Hepatocyte (in vitro differentiated cells): Measurements from ENCODE around the gene RAB11FIP4. TPM values are rescaled to one million over a fixed set of nuclear protein-coding genes. Genes with fewer than 3 reads are reported as not detected.

ENCODE experiments used
- DNase-seq: peaks from one replicate; pipeline ENCODE4 v3.0.0-alpha.2; 2016; ENCODE audit warnings: low spot score
- H2AFZ ChIP-seq: fragments of 200-600 bp; sonication (generic); 2 replicates; pipeline ENCODE4 v1.6.0; 2016; ENCODE audit warnings: antibody characterized with exemption, mild to moderate bottlenecking
- H3K27ac ChIP-seq: fragments of 200-600 bp; sonication (generic); 2 replicates; pipeline ENCODE4 v1.5.1; 2016; ENCODE audit warnings: mild to moderate bottlenecking
- H3K27me3 ChIP-seq: fragments of 200-600 bp; sonication (generic); 2 replicates; pipeline ENCODE4 v1.6.1; 2016
- H3K36me3 ChIP-seq: fragments of 200-600 bp; sonication (generic); replicated peaks from 2 replicates; pipeline ENCODE4 v1.5.1; 2016; ENCODE audit warnings: low read depth; ENCODE audit not compliant: insufficient read depth
- H3K4me1 ChIP-seq: fragments of 200-600 bp; sonication (generic); 2 replicates; pipeline ENCODE4 v1.5.1; 2016; ENCODE audit warnings: mild to moderate bottlenecking, moderate library complexity; ENCODE audit not compliant: insufficient read depth
- H3K4me2 ChIP-seq: fragments of 200-600 bp; sonication (generic); 2 replicates; pipeline ENCODE4 v1.6.0; 2016
- H3K4me3 ChIP-seq: fragments of 200-600 bp; sonication (generic); 2 replicates; pipeline ENCODE4 v1.5.1; 2016; ENCODE audit warnings: mild to moderate bottlenecking
- H3K79me2 ChIP-seq: fragments of 200-600 bp; sonication (generic); 2 replicates; pipeline ENCODE4 v1.6.0; 2017; ENCODE audit warnings: mild to moderate bottlenecking
- H3K9me2 ChIP-seq: fragments of 200-600 bp; sonication (generic); replicated peaks from 2 replicates; pipeline ENCODE4 v1.6.0; 2017; ENCODE audit warnings: mild to moderate bottlenecking; ENCODE audit not compliant: insufficient read depth
- H3K9me3 ChIP-seq: fragments of 200-600 bp; sonication (generic); 2 replicates; pipeline ENCODE4 v1.5.1; 2016; ENCODE audit warnings: low read depth, mild to moderate bottlenecking
- H4K20me1 ChIP-seq: fragments of 200-600 bp; sonication (generic); 2 replicates; pipeline ENCODE4 v1.6.0; 2016; ENCODE audit warnings: mild to moderate bottlenecking; ENCODE audit not compliant: insufficient read depth, poor library complexity, severe bottlenecking
- EZH2 ChIP-seq: fragments of 200-600 bp; sonication (generic); IDR thresholded peaks from 2 replicates; pipeline ENCODE4 v1.6.1; 2016; ENCODE audit warnings: antibody characterized with exemption, mild to moderate bottlenecking, borderline replicate concordance
- EZH2phosphoT487 ChIP-seq: fragments of 200-600 bp; sonication (generic); IDR thresholded peaks from one replicate; pipeline ENCODE4 v1.6.1; 2018; ENCODE audit warnings: antibody characterized with exemption, mild to moderate bottlenecking, low read depth, moderate library complexity; ENCODE audit not compliant: unreplicated experiment, severe bottlenecking
- WGBS: methylation state at CpG from one replicate; pipeline ENCODE4 v1.1.6; 2016; ENCODE audit warnings: low lambda C conversion rate; ENCODE audit errors: missing lambda C conversion rate; 5-methylcytosine and 5-hydroxymethylcytosine counted together
- polyA plus RNA-seq: library from polyadenylated mRNA; unstranded; fragments of >200 nt; fragmentation: Nextera tagmentation; extraction: Ambion mirVana; gene quantifications from 2 replicates; pipeline ENCODE4 v1.2.1, GENCODE V29; 2016
- total RNA-seq: library from RNA; depleted of rRNA; stranded (reverse); fragments of >200 nt; gene quantifications from 2 replicates; pipeline ENCODE4 v1.2.3, GENCODE V29; 2014
- TF ChIP-seq, protein P1 (sequence below): fragments of 200-600 bp; sonication (generic); IDR thresholded peaks from 2 replicates; pipeline ENCODE4 v1.5.1; 2016; ENCODE audit warnings: antibody characterized with exemption, mild to moderate bottlenecking; ENCODE audit not compliant: poor library complexity

RAB11FIP4 gene
- total and polyA plus RNA-seq, 2 experiments from 2014 or later, result 25.8 to 35.6 TPM

DNA sequence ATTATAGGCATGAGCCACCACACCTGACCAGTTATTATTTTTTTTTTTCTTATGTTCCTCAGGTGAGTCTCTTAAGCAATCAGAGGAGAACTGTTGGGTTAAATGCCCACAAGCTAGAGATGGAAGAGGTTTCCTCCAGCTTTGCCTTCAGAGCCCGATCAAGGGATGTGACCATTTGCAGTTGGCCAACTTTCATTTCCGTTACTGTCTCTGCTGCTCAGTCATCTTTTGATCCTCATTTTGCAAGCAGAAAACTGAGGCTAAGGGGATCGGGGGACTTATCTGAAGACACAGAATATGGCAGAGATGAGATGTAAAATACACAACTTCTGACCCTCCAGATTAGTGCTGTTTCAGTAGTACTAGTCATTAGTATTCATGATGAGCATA is 188.8 kb downstream of the RAB11FIP4 start:
- no peak for TF ChIP-seq EZH2
- TF ChIP-seq EZH2phosphoT487, result no peak
- TF ChIP-seq, protein P1, sequence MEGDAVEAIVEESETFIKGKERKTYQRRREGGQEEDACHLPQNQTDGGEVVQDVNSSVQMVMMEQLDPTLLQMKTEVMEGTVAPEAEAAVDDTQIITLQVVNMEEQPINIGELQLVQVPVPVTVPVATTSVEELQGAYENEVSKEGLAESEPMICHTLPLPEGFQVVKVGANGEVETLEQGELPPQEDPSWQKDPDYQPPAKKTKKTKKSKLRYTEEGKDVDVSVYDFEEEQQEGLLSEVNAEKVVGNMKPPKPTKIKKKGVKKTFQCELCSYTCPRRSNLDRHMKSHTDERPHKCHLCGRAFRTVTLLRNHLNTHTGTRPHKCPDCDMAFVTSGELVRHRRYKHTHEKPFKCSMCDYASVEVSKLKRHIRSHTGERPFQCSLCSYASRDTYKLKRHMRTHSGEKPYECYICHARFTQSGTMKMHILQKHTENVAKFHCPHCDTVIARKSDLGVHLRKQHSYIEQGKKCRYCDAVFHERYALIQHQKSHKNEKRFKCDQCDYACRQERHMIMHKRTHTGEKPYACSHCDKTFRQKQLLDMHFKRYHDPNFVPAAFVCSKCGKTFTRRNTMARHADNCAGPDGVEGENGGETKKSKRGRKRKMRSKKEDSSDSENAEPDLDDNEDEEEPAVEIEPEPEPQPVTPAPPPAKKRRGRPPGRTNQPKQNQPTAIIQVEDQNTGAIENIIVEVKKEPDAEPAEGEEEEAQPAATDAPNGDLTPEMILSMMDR, result no peak
- H3K36me3 ChIP-seq, result no peaks in the 10 kb centered on the region
- DNase-seq, result no peak
- no peak overlapping the region for H3K27ac ChIP-seq
- H3K9me2 ChIP-seq, result no peaks in the 10 kb centered on the region
- 90% methylated on average over 3 of the region's 3 CpGs for whole genome bisulfite sequencing
- H2AFZ ChIP-seq, result no peak overlapping the region
- H3K27me3 ChIP-seq, result no peaks in the 10 kb centered on the region
- H3K79me2 ChIP-seq, result peaks cover 10% of the 10 kb centered on the region
- no peak overlapping the region for H3K4me2 ChIP-seq
- no peaks in the 10 kb centered on the region for H3K9me3 ChIP-seq
- no peak overlapping the region for H3K4me3 ChIP-seq
- peaks cover 3% of the 10 kb centered on the region for H3K4me1 ChIP-seq
- H4K20me1 ChIP-seq, result no peaks in the 10 kb centered on the region

DNA sequence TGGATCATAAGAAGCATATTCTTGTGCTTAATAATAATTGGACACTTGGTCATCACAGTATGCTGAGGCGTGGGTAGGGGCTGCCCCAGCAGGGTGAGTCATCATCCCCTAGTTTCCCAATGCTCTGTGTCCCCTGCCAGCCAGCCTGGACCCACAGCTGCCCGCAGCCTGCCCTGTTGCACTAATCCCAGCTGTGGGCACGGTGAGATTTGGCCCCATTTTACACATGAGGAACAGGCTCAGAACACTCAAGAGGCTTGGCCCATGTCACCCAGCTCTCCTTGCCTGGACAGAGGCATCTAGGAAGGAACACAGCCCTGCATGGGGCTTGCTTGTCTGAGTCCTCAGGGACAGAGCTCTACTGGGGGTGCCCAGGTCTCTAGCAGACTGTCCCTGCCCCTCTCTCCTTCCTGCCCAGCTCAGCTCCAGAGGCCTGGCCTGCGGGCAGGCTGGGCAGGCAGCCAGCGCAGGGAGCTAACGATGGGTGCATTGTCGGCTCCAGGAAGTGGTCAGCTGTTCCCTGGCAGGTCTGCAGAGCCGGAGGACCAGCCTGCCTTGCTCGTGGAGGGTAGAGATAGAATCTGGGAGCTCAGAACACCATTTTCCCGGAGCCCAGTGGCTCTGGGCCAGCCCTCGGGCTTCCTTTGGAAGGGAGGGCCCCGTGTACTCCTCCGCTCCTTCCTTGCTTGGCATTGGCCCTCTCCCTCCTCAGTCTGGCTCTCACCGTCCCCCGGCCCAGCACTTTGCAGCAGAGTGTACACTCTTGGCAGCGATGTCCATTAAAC is 189.4 kb downstream of the RAB11FIP4 start:
- Histone ChIP-seq H3K79me2 (peaks cover 10% of the 10 kb centered on the region), H2AFZ (no peak overlapping the region), H3K4me3 (no peak overlapping the region), H3K27ac (peak overlapping the region; percentile 20), H4K20me1 (no peaks in the 10 kb centered on the region), H3K4me1 (peaks cover 3% of the 10 kb centered on the region), H3K9me2 (no peaks in the 10 kb centered on the region), H3K4me2 (no peak overlapping the region), H3K27me3 (no peaks in the 10 kb centered on the region), H3K9me3 (no peaks in the 10 kb centered on the region), H3K36me3 (no peaks in the 10 kb centered on the region)
- no peak for DNase-seq
- 80% methylated on average over 16 of the region's 16 CpGs for WGBS
- TF ChIP-seq EZH2phosphoT487 (no peak), EZH2 (no peak)
- TF ChIP-seq, protein P1, result no peak

DNA sequence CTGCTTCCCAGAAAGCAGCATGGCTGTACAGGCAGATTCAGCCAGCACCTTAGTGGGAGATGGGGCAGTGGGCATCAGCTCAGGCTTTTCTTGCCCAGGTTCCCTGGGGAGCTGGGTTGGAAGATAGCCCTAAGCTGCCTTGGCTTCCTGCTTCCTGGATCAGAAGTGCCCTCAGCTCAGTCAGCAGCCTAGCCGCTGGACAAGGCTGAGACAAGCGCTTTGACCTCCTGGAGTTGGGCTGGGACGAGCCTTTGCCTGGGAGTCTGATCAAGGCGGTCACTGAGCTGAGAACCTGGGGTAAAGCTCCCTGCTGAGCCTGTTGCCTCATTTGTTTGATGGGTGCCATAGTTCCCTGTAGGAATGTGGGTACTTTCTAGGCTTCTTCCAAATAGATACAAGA is 190.0 kb downstream of the RAB11FIP4 start:
- 90% methylated on average over 4 of the region's 4 CpGs for WGBS
- H3K27me3 ChIP-seq, result no peaks in the 10 kb centered on the region
- no peak overlapping the region for H2AFZ ChIP-seq

More for the DNA sequence above, 190.0 kb downstream of the RAB11FIP4 start:
- no peaks in the 10 kb centered on the region for H3K9me2 ChIP-seq
- no peak for DNase-seq
- H3K4me3 ChIP-seq, result no peak overlapping the region
- H3K36me3 ChIP-seq, result no peaks in the 10 kb centered on the region
- H3K4me2 ChIP-seq, result no peak overlapping the region
- peak overlapping the region; percentile 20 for H3K27ac ChIP-seq
- H3K4me1 ChIP-seq, result peaks cover 3% of the 10 kb centered on the region
- no peaks in the 10 kb centered on the region for H4K20me1 ChIP-seq
- TF ChIP-seq EZH2, result no peak
- TF ChIP-seq EZH2phosphoT487, result no peak
- TF ChIP-seq, protein P1, result no peak
- peaks cover 4% of the 10 kb centered on the region for H3K79me2 ChIP-seq
- H3K9me3 ChIP-seq, result no peaks in the 10 kb centered on the region
